Heart left ventricle (tissue), 16 donors: ENCODE results near the gene GIN1. TPM values are rescaled to one million over a fixed set of nuclear protein-coding genes. Genes with fewer than 3 reads are reported as not detected.
"Not testable (repeated sequence)": the region's sequence is repeated elsewhere in the genome, so short reads cannot be mapped to it uniquely, and the experiment has no call there.

Source experiments
- ATAC-seq, 4 donors: fragments of 200-7000 bp; cut with Tn5 transposase; one replicate each; pipeline ENCODE4 v1.9.1; 2020 to 2022; ENCODE audit warnings: moderate library complexity in 4 of 4, mild to moderate bottlenecking in 3 of 4, moderate number of reproducible peaks in 1 of 4
- DNase-seq, 5 donors: peaks; one replicate each; pipeline ENCODE4 v3.0.0-alpha.2; 2020
- H3K27ac ChIP-seq, 12 donors: fragments of 200-600 bp; sonication (generic) in 4 of 12; one replicate each; pipeline versions ENCODE4 v1.5.0 to v1.8.0; 2016 to 2022; ENCODE audit warnings: mild to moderate bottlenecking in 2 of 12
- H3K27me3 ChIP-seq, 9 donors: fragments of 200-600 bp; sonication (generic) in 2 of 9; one replicate each; pipeline versions ENCODE4 v1.5.1 to v1.8.0; 2016 to 2022; ENCODE audit warnings: mild to moderate bottlenecking in 3 of 9
- H3K36me3 ChIP-seq, 9 donors: fragments of 200-600 bp; sonication (generic) in 2 of 9; one replicate each; pipeline versions ENCODE4 v1.5.0 to v1.8.0; 2018 to 2022; ENCODE audit warnings: mild to moderate bottlenecking in 2 of 9
- H3K4me1 ChIP-seq, 12 donors: fragments of 200-600 bp; sonication (generic) in 4 of 12; one replicate each; pipeline versions ENCODE4 v1.5.0 to v1.8.0; 2016 to 2022; ENCODE audit warnings: mild to moderate bottlenecking in 3 of 12
- H3K4me3 ChIP-seq, 12 donors: fragments of 200-600 bp; sonication (generic) in 4 of 12; one replicate each; pipeline versions ENCODE4 v1.5.0 to v1.8.0; 2017 to 2022; ENCODE audit warnings: mild to moderate bottlenecking in 9 of 12, moderate library complexity in 4 of 12
- H3K9me3 ChIP-seq, 12 donors: fragments of 200-600 bp; sonication (generic) in 4 of 12; one replicate each; pipeline versions ENCODE4 v1.5.0 to v1.8.0; 2016 to 2022; ENCODE audit warnings: mild to moderate bottlenecking in 1 of 12
- POLR2A ChIP-seq, 2 donors: fragments of 450-650 bp; IDR thresholded peaks; one replicate each; pipeline ENCODE4 v1.6.1; 2017; ENCODE audit warnings: antibody characterized with exemption in 2 of 2, mild to moderate bottlenecking in 2 of 2, moderate library complexity in 2 of 2
- WGBS, 4 donors: extraction: QIAGEN DNeasy Blood & Tissue Kit in 2 of 4; methylation state at CpG; one replicate each; pipeline versions ENCODE4 v1.1.5 to v1.1.7; 2013 to 2018; 5-methylcytosine and 5-hydroxymethylcytosine counted together
- intact Hi-C, 10 donors: fragments of 100-400 bp; cut with DNase I; formaldehyde crosslinking; loops; one replicate each; pipeline versions ENCODE4 v1.11.1 to v1.14.2; 2022
- polyA plus RNA-seq, 2 donors: library from polyadenylated mRNA; stranded (reverse); fragments of 200-250 nt; gene quantifications; one replicate each; pipeline ENCODE4 v1.2.3, GENCODE V29; 2013
- total RNA-seq, 9 donors: library from RNA; depleted of rRNA in 2 of 9; stranded (reverse); fragments of >200 nt in 2 of 9; fragmentation: NEBNext Ultra II Directional in 3 of 9; extraction: Animal tissue kit (Norgen Biotek cat#: 25700) in 3 of 9; gene quantifications; one replicate each; pipeline versions ENCODE4 v1.1.0 to v1.2.4, GENCODE V29; 2016 to 2023
- TF ChIP-seq, protein P1 (sequence below), 12 donors: fragments of 200-600 bp; sonication (generic) in 4 of 12; IDR thresholded peaks; one replicate each; pipeline versions ENCODE4 v1.5.0 to v1.8.0; 2018 to 2022; ENCODE audit warnings: antibody characterized with exemption in 12 of 12, mild to moderate bottlenecking in 5 of 12
- donor health status: ischemic (EF 13 %, LVEDD 7.1; RV severe dilation, severe dysfunction).
- donor health status: healthy with polysubstance abuse.
- donor health status: DM: no; HTN: yes; CAD: no.
- donor health status: DM: no; HTN: no; CAD: no.
- donor health status: ischemic (EF 25% LVEDD 6.9; RV normal size, moderate dysfunction).
- donor health status: ischemic (EF 25% LVEDD 5.7; RV mildly dilated, moderate dysfunction).
- donor health status: healthy.
- donor health status: DM: yes; HTN: yes; CAD: no.
- donor health status: ischemic (EF 35%, LVEDD 5.7; RV mildly dilated, moderate dysfunction).
- donor health status: nonischemic (EF 11% LVEDD 7.7; RV severe dilation, severe dysfunction).
- donor health status: DM: yes; HTN: yes; CAD: no.
- donor health status: PGD.
- donor health status: ischemic (EF 29% LVEDD 5.4; RV normal size, mild dysfunction).
- donor health status: nonischemic (EF 23%, LVEDD 6.1; RV moderate dilation, normal function).

The GIN1 gene
- total and polyA plus RNA-seq, 11 donors = 6.7 to 17.8 (median 12.1) TPM

DNA sequence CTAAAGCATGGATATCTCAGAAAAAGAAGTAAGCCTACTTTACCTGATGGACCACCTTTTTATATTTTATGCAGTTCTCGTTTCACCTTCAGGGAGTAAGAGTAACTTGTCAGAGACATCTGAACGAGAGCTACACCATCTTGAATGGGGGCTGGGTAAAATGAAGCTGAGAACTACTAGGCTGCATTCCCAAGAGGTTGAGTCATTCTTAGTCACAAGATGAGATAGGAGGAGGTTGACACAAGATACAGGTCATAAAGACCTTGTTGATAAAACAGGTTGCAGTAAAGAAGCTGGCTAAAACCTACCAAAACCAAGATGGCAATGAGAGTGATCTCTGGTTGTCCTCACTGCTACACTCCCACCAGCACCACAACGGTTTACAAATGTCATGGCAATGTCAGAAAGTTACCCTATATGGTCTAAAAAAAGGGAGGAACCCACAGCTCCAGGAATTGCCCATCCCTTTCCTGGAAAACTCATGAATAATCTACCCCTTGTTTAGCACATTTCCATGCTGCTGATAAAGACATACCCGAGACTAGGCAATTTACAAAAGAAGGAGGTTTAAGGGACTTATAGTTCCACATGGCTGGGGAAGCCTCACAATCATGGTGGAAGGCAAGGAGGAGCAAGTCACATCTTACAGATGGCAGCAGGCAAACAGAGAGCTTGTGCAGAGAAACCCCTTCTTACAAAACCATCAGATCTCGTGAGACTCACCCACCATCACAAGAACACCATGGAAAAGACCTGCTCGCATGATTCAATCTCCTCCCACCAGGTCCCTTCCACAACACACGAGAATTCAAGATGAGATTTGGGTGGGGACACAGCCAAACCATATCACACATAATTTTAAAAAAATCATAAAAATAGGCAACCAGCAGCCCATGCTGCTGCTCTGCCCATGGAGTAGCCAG, 62.5 kb downstream of the GIN1 start:
- Histone ChIP-seq H3K27me3 (no peaks in the 10 kb centered on the region), H3K9me3 (no peaks in the 10 kb centered on the region), H3K4me1 (no peaks in the 10 kb centered on the region), H3K36me3 (no peaks in the 10 kb centered on the region), H3K27ac (no peak overlapping the region), H3K4me3 (no peak overlapping the region)
- intact Hi-C loops = no loop called here
- ATAC-seq (no peak), DNase-seq (no peak)
- WGBS, 4 donors = 71 to 76% (median 74%) methylated on average over 7 of the region's 7 CpGs
- no peak for TF ChIP-seq POLR2A (IDR thresholded peaks at IDR 0.05)
- TF ChIP-seq, protein P1, sequence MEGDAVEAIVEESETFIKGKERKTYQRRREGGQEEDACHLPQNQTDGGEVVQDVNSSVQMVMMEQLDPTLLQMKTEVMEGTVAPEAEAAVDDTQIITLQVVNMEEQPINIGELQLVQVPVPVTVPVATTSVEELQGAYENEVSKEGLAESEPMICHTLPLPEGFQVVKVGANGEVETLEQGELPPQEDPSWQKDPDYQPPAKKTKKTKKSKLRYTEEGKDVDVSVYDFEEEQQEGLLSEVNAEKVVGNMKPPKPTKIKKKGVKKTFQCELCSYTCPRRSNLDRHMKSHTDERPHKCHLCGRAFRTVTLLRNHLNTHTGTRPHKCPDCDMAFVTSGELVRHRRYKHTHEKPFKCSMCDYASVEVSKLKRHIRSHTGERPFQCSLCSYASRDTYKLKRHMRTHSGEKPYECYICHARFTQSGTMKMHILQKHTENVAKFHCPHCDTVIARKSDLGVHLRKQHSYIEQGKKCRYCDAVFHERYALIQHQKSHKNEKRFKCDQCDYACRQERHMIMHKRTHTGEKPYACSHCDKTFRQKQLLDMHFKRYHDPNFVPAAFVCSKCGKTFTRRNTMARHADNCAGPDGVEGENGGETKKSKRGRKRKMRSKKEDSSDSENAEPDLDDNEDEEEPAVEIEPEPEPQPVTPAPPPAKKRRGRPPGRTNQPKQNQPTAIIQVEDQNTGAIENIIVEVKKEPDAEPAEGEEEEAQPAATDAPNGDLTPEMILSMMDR (IDR thresholded peaks at IDR 0.05) = no peak

DNA sequence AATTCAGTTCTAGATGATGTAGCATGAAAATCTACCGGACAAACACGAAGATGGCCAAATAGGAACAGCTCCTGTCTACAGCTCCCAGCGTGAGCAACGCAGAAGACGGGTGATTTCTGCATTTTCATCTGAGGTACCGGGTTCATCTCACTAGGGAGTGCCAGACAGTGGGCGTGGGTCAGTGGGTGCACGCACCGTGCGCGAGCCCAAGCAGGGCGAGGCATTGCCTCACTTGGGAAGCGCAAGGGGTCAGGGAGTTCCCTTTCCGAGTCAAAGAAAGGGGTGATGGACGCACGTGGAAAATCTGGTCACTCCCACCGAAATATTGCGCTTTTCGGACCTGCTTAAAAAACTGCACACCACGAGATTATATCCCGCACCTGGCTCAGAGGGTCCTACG, 73.2 kb downstream of the GIN1 start:
- not testable (repeated sequence) for H3K36me3 ChIP-seq, H3K27ac ChIP-seq, DNase-seq, H3K9me3 ChIP-seq, H3K27me3 ChIP-seq, ATAC-seq, H3K4me3 ChIP-seq, H3K4me1 ChIP-seq
- intact Hi-C loops = loop anchor here in 1 of 10 donors (10.0 kb wide), 1 partner anchor 262 kb away; no protein-coding TSS in a partner anchor
- 93 to 96% (median 94%) methylated on average over 21 to 22 of the region's 22 CpGs for WGBS, 4 donors

DNA sequence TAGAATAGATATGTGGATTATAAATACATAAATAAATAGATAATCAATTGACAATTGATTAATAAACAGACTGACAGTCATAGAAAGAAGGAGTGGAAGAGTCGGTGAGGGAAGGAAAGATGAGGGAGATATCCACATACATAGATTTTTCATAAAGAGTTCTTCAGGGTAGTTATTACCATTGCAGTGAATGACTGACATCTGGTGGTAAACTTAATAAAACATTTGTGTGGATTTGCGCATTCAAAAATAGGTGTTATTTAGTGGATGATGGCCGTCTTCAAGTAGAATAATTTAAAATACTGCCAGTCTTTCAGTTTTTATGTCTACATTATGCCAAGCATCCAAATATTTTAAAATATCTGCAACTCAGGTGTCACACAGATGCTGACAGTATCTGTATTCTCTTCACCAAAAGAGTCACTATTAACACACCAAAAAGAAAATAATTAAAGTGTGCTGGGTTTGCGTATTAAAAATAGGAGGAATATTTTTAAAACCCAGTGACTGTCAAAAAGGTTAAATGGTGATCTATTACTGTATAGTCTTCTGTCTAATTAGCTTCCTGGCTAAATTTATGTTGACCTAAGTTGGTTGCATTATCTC, 78.8 kb downstream of the GIN1 start:
- Histone ChIP-seq H3K27me3 (no peaks in the 10 kb centered on the region), H3K9me3 (no peaks in the 10 kb centered on the region), H3K4me3 (no peak overlapping the region), H3K4me1 (no peaks in the 10 kb centered on the region), H3K36me3 (no peaks in the 10 kb centered on the region), H3K27ac (no peak overlapping the region)
- ATAC-seq (no peak), DNase-seq (no peak)
- intact Hi-C loops = loop anchor here (1.0 to 10.0 kb wide), 10 partner anchors 98 to 504 kb away; no protein-coding TSS in a partner anchor
- TF ChIP-seq, protein P1 (IDR thresholded peaks at IDR 0.05) = peak; percentile 41 to 81 (median 62)
- TF ChIP-seq POLR2A (IDR thresholded peaks at IDR 0.05) = no peak
- WGBS, 4 donors = 35 to 43% (median 38%) methylated on average over 4 of the region's 4 CpGs

DNA sequence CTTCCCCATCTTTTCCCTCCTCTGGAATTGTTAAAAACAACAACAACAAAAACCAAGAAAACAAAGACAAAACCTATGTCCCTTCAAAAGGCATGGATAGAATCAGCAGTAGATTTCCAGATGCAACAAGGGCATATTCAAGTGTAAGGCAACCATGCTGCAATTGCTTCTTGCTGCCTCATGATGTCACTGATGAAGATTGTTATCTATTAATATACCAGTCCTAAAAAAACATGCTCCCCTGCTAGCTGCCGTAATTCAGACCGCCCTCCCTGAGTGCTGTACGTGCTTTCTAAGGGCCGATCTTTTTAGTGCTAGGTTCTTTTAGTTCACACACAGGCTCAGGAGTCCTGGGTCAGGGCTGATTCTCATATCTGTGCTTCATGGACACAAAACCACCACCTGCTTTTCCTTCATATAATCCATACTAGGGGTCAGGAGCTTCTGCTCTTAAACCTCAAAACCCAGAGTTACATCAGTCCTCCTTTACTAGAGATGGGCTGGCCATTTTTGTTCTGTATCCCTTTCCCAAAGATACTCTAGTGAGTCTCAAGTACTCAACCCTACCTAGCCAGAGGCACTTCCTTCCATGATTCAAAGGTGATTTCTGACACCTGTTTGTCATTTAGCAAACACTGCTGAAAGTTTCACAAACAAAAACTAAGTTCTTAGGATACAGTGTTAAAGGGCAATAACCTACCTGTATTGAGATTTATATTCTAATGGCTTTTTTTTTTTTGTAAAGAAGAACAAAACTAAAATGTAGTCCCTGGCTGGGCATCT, 82.1 kb downstream of the GIN1 start:
- H3K9me3 ChIP-seq = peaks cover 0 to 12% (median 0%) of the 10 kb centered on the region in 12 donors
- no peaks in the 10 kb centered on the region for H3K27me3 ChIP-seq
- no peak for TF ChIP-seq POLR2A (IDR thresholded peaks at IDR 0.05)
- TF ChIP-seq, protein P1 (IDR thresholded peaks at IDR 0.05) = no peak
- no peak overlapping the region for H3K4me3 ChIP-seq
- no peak for DNase-seq
- H3K4me1 ChIP-seq = no peaks in the 10 kb centered on the region
- whole genome bisulfite sequencing, 4 donors = 85 to 92% (median 87%) methylated on average over 4 of the region's 4 CpGs
- H3K36me3 ChIP-seq = peaks cover 0 to 5% (median 0%) of the 10 kb centered on the region in 9 donors
- intact Hi-C loops = loop anchor here in 2 of 10 donors (5.0 to 10.0 kb wide), 2 partner anchors 97 to 356 kb away; no protein-coding TSS in a partner anchor
- ATAC-seq = no peak
- H3K27ac ChIP-seq = no peak overlapping the region
